GM21423 (cell line): ENCODE results near the gene LCN15.
A peak's percentile ranks its signal among the peaks of the same experiment; 100 is the strongest.
"Not testable (repeated sequence)": the region's sequence is repeated elsewhere in the genome, so short reads cannot be mapped to it uniquely, and the experiment has no call there.

ENCODE experiments used
- ATAC-seq: cut with Tn5 transposase; IDR thresholded peaks from one replicate; pipeline ENCODE4 v1.9.1; 2021; ENCODE audit warnings: mild to moderate bottlenecking, moderate library complexity; ENCODE audit not compliant: unreplicated experiment

The LCN15 gene

GRCh38 chr9:136775191-136775590 lies 10.9 kb upstream of the LCN15 start:
- ATAC-seq = no peak

GRCh38 chr9:136774416-136775045 lies 10.2 kb upstream of the LCN15 start:
- ATAC-seq = no peak

GRCh38 chr9:136773386-136774044 lies 9.2 kb upstream of the LCN15 start:
- ATAC-seq = no peak

- ATAC-seq = no peak
Measured at GRCh38 chr9:136771907-136772415, 7.6 kb upstream of the LCN15 start.

GRCh38 chr9:136769710-136770191 lies 5.4 kb upstream of the LCN15 start:
- ATAC-seq = no peak

GRCh38 chr9:136766410-136767120 lies 2.2 kb upstream of the LCN15 start:
- not testable (repeated sequence) for ATAC-seq

GRCh38 chr9:136765745-136766409 lies 1.6 kb upstream of the LCN15 start:
- ATAC-seq = peak; percentile 45

- ATAC-seq = no peak
Measured at GRCh38 chr9:136765041-136765440, 723 bp upstream of the LCN15 start.

- ATAC-seq = no peak
Measured at GRCh38 chr9:136763649-136764035, 676 bp downstream of the LCN15 start.

- ATAC-seq = no peak
Measured at GRCh38 chr9:136762915-136763648, 1.2 kb downstream of the LCN15 start.

- ATAC-seq = no peak
Measured at GRCh38 chr9:136762221-136762691, 2.1 kb downstream of the LCN15 start.

GRCh38 chr9:136761545-136761981 lies 2.8 kb downstream of the LCN15 start:
- ATAC-seq = no peak

GRCh38 chr9:136760834-136761544 lies 3.3 kb downstream of the LCN15 start:
- not testable (repeated sequence) for ATAC-seq

- ATAC-seq = no peak
Measured at GRCh38 chr9:136760424-136760823, 3.9 kb downstream of the LCN15 start.

GRCh38 chr9:136759436-136760325 lies 4.6 kb downstream of the LCN15 start:
- no peak for ATAC-seq

- no peak for ATAC-seq
Measured at GRCh38 chr9:136759001-136759400, 5.3 kb downstream of the LCN15 start.

GRCh38 chr9:136757751-136758140 lies 6.6 kb downstream of the LCN15 start:
- no peak for ATAC-seq

GRCh38 chr9:136757328-136757727 lies 7.0 kb downstream of the LCN15 start:
- no peak for ATAC-seq

GRCh38 chr9:136756836-136757235 lies 7.5 kb downstream of the LCN15 start:
- ATAC-seq = no peak
